Effector CD4-positive, alpha-beta T cell (primary cell): ENCODE results near the gene BCL2.

Experiments used
- DNase-seq: peaks from one replicate; pipeline ENCODE4 v3.0.0-alpha.2; 2020

The BCL2 gene

DNA sequence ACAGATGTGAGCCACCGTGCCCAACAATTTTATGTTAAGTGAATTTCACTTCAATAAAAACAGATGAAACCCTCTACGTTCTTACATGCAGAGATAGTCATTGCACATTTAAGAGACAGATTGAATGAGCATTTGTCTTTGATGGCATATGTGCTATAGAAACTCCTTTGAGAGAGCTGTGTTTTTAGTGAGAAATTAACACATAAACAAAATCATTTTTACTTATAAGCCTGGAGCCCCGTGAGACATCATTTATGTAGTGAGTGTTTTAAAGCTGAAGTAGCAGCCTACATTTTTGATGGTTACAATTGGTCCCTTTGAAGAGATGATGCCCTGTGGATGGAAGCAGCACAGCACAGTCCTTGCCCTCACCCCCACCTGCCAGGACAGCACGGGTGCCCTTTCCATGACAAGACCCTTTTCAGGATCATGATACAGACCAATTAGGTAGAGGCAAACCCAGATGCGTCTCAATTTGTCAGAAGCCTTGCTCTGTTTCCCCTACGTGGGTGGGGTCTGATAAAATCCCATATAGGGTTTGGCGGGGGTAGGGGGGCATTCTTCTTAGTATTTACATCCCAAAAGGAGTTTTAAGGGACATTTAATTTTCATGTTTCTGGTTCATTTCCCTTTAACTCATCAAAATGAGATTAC, 237.1 kb downstream of the BCL2 start:
- no peak for DNase-seq

DNA sequence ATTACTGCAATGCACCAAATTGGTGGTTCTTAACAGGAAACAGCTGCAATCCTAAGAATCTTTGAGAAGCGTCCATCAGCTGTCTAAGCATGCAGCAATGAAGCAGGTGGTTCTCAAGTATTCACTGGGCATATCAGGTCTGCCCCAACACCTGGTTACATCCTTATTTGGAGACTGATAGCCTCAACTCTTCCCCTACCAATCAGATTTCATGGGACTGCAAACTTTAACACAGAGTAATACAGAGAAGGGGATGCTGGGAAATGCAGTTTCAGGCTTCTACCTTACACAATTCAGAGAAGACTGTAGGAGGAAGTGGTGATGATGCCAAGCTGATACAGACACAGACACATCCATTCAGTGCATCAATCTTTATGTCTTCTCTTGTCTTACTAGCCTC, 240.5 kb downstream of the BCL2 start:
- DNase-seq, result no peak

DNA sequence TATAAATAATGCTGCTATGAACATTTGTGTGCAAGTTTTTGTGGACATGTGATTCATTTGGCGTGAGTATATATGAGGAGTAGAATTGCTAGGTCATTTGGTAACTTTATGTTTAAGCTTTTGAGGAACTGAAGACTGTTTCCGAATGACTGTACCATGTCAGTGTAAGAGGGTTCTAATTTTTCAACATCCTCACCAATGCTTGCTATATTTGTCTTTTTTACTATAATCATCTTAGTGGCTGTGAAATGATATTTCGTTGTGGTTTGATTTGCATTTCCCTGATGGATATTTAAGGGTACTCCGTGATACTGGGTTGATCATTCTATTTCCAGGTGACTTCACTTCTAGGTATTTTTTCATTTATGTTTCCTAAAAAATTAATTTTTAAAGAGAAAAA, 241.1 kb downstream of the BCL2 start:
- no peak for DNase-seq

DNA sequence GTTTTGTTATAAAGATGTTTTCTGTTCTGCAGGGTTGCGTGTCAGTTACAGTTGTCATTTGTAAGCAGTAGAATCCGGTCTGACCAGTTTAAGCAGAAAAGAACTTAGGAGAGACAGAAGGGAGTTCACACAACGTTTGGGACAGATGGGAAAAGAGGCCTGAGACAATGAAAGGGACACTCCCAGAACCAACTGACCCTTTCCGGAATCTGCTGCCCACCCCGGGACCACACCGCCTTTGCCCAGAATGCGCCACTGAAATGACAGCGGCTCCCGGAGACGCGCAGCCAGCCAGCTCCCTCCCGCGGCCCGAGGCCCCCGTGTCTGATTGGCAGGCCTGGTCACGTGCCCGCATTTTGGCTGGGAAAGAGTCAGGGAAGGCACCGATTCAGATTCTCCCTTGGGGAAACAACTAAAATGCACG, 244.6 kb downstream of the BCL2 start:
- DNase-seq, result peak; percentile 37

DNA sequence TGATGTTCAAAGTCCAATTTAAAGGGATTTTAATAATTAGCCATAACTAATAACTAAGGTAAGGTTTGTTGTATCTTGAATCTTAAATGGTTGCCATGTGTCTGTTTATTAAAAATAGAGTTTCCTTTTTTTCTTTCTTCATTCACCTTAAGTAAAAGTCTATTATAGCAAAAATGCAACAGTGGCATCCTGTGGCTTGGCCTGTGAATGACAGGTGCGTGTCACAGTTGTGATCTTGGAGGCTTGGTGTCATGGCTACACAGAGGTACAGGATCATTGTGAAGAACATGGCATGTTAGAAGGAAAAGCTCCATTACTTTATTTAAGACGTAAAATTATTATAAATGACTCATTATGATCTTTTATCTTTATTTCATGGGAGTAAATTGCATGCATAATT, 246.1 kb downstream of the BCL2 start:
- DNase-seq, result no peak
